Measurements from ENCODE around the gene TBC1D2B.
"Not testable (repeated sequence)": the region's sequence is repeated elsewhere in the genome, so short reads cannot be mapped to it uniquely, and the experiment has no call there.

Gene TBC1D2B

GRCh38 chr15:77975332-77976094 is 102.0 kb downstream of the TBC1D2B start:
- no peak for TF ChIP-seq CTCF (IDR thresholded peaks at IDR 0.05; ENCODE audit: insufficient read depth, low read length, poor library complexity, severe bottlenecking)
- no peak for DNase-seq (ENCODE audit: extremely low read depth, insufficient read length)
- H3K36me3 ChIP-seq (ENCODE audit: control insufficient read depth, insufficient read depth, low read length) = no peaks in the 10 kb centered on the region
- no peak overlapping the region for H3K4me3 ChIP-seq (replicated peaks; ENCODE audit: low read depth, low read length)
- no peaks in the 10 kb centered on the region for H3K27me3 ChIP-seq (replicated peaks; ENCODE audit: control insufficient read depth, insufficient read depth, low read length)

GRCh38 chr15:77974416-77975331 is 102.8 kb downstream of the TBC1D2B start:
- TF ChIP-seq CTCF (IDR thresholded peaks at IDR 0.05; ENCODE audit: insufficient read depth, low read length, poor library complexity, severe bottlenecking) = no peak
- Histone ChIP-seq H3K36me3 (ENCODE audit: control insufficient read depth, insufficient read depth, low read length) (no peaks in the 10 kb centered on the region), H3K27me3 (replicated peaks; ENCODE audit: control insufficient read depth, insufficient read depth, low read length) (no peaks in the 10 kb centered on the region), H3K4me3 (replicated peaks; ENCODE audit: low read depth, low read length) (no peak overlapping the region)
- no peak for DNase-seq (ENCODE audit: extremely low read depth, insufficient read length)

- no peaks in the 10 kb centered on the region for H3K36me3 ChIP-seq (ENCODE audit: control insufficient read depth, insufficient read depth, low read length)
- no peak for DNase-seq (ENCODE audit: extremely low read depth, insufficient read length)
- no peak overlapping the region for H3K4me3 ChIP-seq (replicated peaks; ENCODE audit: low read depth, low read length)
- no peak for TF ChIP-seq CTCF (IDR thresholded peaks at IDR 0.05; ENCODE audit: insufficient read depth, low read length, poor library complexity, severe bottlenecking)
- H3K27me3 ChIP-seq (replicated peaks; ENCODE audit: control insufficient read depth, insufficient read depth, low read length) = no peaks in the 10 kb centered on the region
Observed at GRCh38 chr15:77974098-77974414, 103.5 kb downstream of the TBC1D2B start.

GRCh38 chr15:77973273-77974097 is 104.0 kb downstream of the TBC1D2B start:
- H3K36me3 ChIP-seq (ENCODE audit: control insufficient read depth, insufficient read depth, low read length); H3K27me3 ChIP-seq (replicated peaks; ENCODE audit: control insufficient read depth, insufficient read depth, low read length); H3K4me3 ChIP-seq (replicated peaks; ENCODE audit: low read depth, low read length); DNase-seq (ENCODE audit: extremely low read depth, insufficient read length): not testable (repeated sequence)

GRCh38 chr15:77972706-77973105 is 104.8 kb downstream of the TBC1D2B start:
- DNase-seq (ENCODE audit: extremely low read depth, insufficient read length); H3K4me3 ChIP-seq (replicated peaks; ENCODE audit: low read depth, low read length); H3K36me3 ChIP-seq (ENCODE audit: control insufficient read depth, insufficient read depth, low read length); H3K27me3 ChIP-seq (replicated peaks; ENCODE audit: control insufficient read depth, insufficient read depth, low read length): not testable (repeated sequence)

- not testable (repeated sequence) for H3K36me3 ChIP-seq (ENCODE audit: control insufficient read depth, insufficient read depth, low read length); DNase-seq (ENCODE audit: extremely low read depth, insufficient read length); H3K27me3 ChIP-seq (replicated peaks; ENCODE audit: control insufficient read depth, insufficient read depth, low read length); H3K4me3 ChIP-seq (replicated peaks; ENCODE audit: low read depth, low read length)
Observed at GRCh38 chr15:77971875-77972274, 105.6 kb downstream of the TBC1D2B start.

- H3K27me3 ChIP-seq (replicated peaks; ENCODE audit: control insufficient read depth, insufficient read depth, low read length); DNase-seq (ENCODE audit: extremely low read depth, insufficient read length); H3K36me3 ChIP-seq (ENCODE audit: control insufficient read depth, insufficient read depth, low read length); H3K4me3 ChIP-seq (replicated peaks; ENCODE audit: low read depth, low read length): not testable (repeated sequence)
Observed at GRCh38 chr15:77970813-77971360, 106.6 kb downstream of the TBC1D2B start.
